Muscle of leg (tissue), 11 donors: ENCODE results near the gene SLC22A31. TPM values are rescaled to one million over a fixed set of nuclear protein-coding genes. Genes with fewer than 3 reads are reported as not detected.
A peak's percentile ranks its signal among the peaks of the same experiment; 100 is the strongest.

Source experiments
- DNase-seq: peaks from one replicate; pipeline ENCODE4 v3.0.0; 2013
- H3K27ac ChIP-seq: one replicate; pipeline ENCODE4 v1.5.1; 2013; ENCODE audit warnings: mild to moderate bottlenecking, low read length, control low read depth
- H3K27me3 ChIP-seq: one replicate; pipeline ENCODE4 v1.6.1; 2013; ENCODE audit warnings: low read length; ENCODE audit not compliant: control insufficient read depth, insufficient read depth
- H3K36me3 ChIP-seq: one replicate; pipeline ENCODE4 v1.6.1; 2013; ENCODE audit warnings: low read length; ENCODE audit not compliant: control insufficient read depth, insufficient read depth
- H3K4me1 ChIP-seq: one replicate; pipeline ENCODE4 v1.6.1; 2013; ENCODE audit warnings: low read length; ENCODE audit not compliant: control insufficient read depth, insufficient read depth
- H3K4me3 ChIP-seq: one replicate; pipeline ENCODE4 v1.5.1; 2013; ENCODE audit warnings: low read length, control low read depth
- H3K9me3 ChIP-seq: replicated peaks from 2 replicates; pipeline ENCODE4 v1.6.1; 2013; ENCODE audit warnings: low read depth, low read length; ENCODE audit not compliant: control insufficient read depth
- WGBS: methylation state at CpG from one replicate; pipeline ENCODE4 v1.1.5; 2013; ENCODE audit warnings: missing lambda C conversion rate; ENCODE audit not compliant: insufficient coverage; 5-methylcytosine and 5-hydroxymethylcytosine counted together
- polyA plus RNA-seq, 8 donors: library from polyadenylated mRNA; unstranded; fragments of 120-200 nt; gene quantifications; one replicate each; pipeline versions ENCODE4 v1.2.1 to v1.2.3, GENCODE V29; 2013; ENCODE audit warnings: inconsistent platforms in 1 of 8, low replicate concordance in 1 of 8; ENCODE audit not compliant: insufficient read length in 8 of 8, insufficient read depth in 1 of 8
- total RNA-seq: library from RNA; stranded (reverse); fragments of 120-200 nt; gene quantifications from one replicate; pipeline ENCODE4 v1.2.4, GENCODE V29; 2013

Gene SLC22A31
- total and polyA plus RNA-seq, 9 donors: 0.70 to 5.5 (median 1.9) TPM; not detected in 1

DNA sequence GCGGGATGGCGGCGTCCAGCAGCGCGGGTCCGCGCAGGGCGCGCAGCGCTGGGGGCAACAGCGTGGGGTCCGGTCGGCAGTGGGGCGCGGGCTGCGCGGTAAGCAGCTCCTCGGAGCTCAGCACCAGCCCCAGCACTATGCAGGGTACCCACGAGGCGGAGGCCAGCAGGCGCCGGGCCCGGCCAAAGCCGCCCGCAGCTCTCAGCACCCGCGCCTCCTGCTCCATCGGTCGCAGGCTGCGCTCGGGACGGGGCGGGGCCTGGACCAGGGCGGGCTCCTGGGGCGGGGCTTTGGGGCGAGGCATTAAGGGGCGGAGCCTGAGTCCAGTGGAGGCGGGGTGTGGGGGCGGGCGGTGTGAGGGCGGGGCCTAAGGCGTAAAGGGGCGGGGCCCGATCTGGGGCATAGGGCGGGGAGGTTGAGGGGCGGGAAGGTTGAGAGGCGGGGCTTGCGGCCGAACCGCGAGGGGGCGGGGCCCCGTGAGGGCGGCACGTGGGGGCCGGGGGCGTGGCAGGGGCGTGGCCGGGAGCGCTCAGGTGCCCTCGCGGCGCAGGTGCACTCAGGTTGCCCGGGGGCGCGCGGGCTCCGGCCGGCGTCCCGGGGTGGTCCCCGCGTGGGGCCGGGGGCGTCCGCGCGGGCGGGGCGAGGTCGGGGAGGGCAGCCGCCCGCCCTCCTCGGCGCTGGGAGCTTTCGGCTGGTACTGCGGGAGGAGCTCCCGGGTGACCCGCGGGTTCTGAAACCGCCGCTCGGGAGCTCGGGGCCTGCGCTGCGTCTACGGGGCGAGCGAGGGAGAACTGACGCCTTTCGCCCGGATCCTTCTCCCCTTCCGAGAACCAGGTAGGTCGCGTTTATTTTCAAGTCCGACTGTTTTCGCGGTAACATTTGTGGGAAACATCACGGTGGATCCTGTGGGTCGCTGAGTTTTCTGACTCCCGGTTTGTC, 1.4 kb upstream of the SLC22A31 start:
- no peaks in the 10 kb centered on the region for H3K36me3 ChIP-seq
- no peak overlapping the region for H3K4me3 ChIP-seq
- peaks cover 54% of the 10 kb centered on the region for H3K27me3 ChIP-seq
- WGBS: under 1% methylated on average over 99 of the region's 111 CpGs
- peaks cover 19% of the 10 kb centered on the region for H3K4me1 ChIP-seq
- H3K27ac ChIP-seq: no peak overlapping the region
- H3K9me3 ChIP-seq: no peaks in the 10 kb centered on the region
- no peak for DNase-seq

DNA sequence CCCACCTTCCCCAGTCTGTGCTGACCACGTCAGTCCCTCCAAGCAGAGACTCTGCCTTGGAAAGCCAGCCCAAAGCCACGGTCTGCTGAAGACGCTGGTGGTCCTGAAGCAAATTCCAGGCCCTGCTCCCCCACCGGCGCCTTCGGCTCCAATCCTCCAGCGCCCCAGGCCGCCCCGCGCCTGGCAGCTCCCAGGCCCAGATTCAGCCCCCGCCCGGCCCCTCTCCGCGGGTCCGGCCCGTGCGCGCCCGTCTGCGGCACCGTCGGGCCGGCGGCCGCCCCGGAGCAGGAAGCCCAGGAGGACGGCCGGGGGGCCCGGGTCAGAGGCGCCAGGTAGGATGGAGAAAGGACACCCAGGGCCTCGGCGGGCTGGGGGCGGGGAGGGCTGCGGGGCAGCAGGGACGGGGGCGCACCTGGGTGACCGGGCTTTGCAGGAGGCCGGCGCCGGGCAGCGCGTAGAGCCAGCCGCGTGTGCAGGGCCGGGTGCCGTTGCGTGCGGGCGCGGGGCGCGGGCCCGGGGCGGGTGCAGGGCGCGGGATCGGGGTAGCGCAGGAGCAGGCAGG, 594 bp upstream of the SLC22A31 start:
- H3K9me3 ChIP-seq: no peaks in the 10 kb centered on the region
- H3K4me1 ChIP-seq: peaks cover 19% of the 10 kb centered on the region
- H3K4me3 ChIP-seq: no peak overlapping the region
- no peak for DNase-seq
- H3K27ac ChIP-seq: no peak overlapping the region
- 1% methylated on average over 58 of the region's 58 CpGs for WGBS
- H3K36me3 ChIP-seq: peaks cover 3% of the 10 kb centered on the region
- H3K27me3 ChIP-seq: peaks cover 54% of the 10 kb centered on the region

DNA sequence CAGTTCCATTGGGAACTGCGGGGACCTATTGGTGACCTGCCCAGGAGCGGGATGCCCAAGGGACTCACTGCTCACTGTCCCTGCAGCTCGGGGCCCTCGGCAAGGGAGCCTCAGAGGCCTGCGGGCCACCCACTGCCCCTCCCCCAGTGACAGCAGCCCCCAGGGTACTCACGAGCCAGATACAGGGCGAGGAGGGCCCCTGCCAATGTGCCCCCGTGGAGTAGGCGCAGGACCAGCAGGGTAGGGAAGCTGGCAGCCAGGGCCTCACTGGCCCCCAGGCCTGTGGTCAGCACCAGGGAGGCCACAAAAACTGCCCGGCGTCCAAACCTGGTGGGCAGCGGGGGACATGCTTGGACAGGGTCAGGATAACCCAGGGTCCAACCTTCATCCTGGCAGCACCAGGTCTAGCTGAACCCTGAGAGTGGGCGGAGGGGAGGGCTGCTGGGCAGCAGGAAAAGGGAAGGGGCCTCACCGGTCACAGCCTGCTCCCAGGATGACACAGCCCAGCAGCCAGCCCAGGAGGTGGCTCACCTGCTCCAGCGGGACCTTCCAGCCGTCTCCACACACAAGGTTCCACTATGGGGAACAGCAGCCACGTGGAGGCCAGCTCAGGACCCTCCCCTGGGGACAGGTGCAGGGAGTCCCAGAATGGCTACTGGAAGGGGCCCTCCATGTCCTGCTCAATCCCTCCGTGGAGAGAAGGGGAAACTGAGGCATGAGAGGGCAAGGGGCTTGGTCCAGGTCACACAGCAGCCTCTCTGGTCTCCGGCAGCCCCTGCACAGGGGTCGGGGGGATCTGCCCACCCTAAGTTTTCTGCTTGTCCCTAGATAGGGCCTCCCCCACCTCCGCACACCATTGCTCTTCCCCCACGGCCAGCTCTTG, 855 bp downstream of the SLC22A31 start:
- WGBS: 67% methylated on average over 20 of the region's 22 CpGs
- H3K27me3 ChIP-seq: peaks cover 49% of the 10 kb centered on the region
- H3K4me3 ChIP-seq: no peak overlapping the region
- H3K9me3 ChIP-seq: no peaks in the 10 kb centered on the region
- H3K36me3 ChIP-seq: peaks cover 16% of the 10 kb centered on the region
- no peak for DNase-seq
- peaks cover 19% of the 10 kb centered on the region for H3K4me1 ChIP-seq
- H3K27ac ChIP-seq: no peak overlapping the region

DNA sequence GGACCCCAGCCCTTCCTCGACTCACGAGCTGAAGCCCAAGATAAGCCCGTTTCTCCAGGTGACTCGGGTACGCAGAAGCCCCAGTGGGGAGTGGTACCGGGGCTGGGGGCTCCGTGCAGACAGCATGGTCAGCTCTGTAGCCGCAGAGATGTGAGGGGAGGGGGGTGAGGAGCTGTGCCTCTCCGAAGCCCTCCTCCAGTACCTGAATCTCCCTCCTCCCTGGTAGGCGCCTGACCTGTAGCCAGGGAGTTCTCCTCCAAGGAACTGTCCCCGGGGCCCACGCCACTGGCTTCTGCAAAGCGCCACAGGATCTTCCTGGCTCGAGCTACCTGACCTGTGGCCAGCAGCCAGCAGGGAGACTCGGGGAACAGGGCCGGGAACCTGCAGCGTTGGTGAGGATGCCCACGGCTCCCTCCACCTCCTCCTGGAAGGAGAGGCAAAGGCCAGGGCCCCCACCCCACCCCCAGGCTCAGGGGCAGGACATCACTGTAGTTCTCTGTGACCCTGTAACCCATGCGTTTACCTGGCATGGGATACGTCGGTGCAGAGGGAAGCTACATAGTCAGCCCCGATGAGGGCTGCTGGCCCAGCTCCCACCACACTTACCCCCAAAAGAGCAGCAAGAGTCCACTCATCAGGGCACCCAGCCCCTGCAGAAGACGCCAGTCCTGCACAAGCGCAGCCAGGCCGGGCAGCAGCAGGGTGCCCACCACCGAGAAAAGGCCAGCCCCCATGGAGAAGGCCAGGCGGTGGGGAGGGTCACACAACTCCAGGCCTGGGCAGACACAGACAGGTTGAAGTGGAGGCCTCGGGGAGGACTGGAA, 1.7 kb downstream of the SLC22A31 start:
- H3K4me3 ChIP-seq: no peak overlapping the region
- no peak for DNase-seq
- 63% methylated on average over 22 of the region's 28 CpGs for WGBS
- no peak overlapping the region for H3K27ac ChIP-seq
- peaks cover 19% of the 10 kb centered on the region for H3K4me1 ChIP-seq
- H3K27me3 ChIP-seq: peaks cover 49% of the 10 kb centered on the region
- H3K36me3 ChIP-seq: peaks cover 24% of the 10 kb centered on the region
- no peaks in the 10 kb centered on the region for H3K9me3 ChIP-seq

DNA sequence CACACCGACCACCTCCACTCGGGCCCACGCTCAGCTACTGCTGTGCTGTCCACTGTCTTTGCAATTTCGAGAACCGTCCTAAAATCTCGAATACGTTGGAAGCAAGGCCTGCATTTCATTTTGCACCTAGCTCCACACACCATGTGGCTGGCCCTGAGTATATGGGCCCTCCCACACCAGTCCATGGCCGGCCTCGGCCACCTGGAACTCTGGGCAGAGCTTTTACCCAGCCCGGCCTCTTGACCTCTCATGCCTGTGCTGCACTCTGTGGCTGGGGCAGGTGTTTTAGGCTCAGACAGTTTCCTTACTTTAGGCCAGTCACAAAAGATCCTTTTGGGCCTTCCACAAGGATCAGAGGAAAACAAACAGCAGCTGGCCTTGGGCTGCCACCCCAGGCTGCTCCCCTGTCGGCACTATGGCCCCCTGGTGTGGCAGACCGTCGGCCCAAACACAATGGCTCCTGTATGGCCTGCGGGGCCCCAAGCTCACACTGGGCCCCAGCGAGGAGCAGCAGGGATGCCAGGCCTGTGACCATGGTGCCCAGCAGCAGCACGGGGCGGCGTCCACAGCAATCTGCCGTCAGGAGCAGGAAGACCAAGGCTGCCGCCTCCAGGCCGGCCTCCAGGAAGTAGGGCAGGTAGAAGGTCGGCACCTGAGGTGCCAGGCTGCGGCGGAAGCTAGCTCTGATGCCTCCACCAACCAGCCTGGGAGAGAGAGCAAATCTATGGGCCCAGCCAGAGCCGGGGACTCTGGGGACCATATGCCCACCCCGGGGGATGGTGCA, 2.5 kb downstream of the SLC22A31 start:
- Histone ChIP-seq H3K4me3 (no peak overlapping the region), H3K27ac (no peak overlapping the region), H3K4me1 (peaks cover 19% of the 10 kb centered on the region), H3K36me3 (peaks cover 28% of the 10 kb centered on the region), H3K9me3 (no peaks in the 10 kb centered on the region), H3K27me3 (peaks cover 44% of the 10 kb centered on the region)
- DNase-seq: no peak
- 64% methylated on average over 26 of the region's 26 CpGs for WGBS

DNA sequence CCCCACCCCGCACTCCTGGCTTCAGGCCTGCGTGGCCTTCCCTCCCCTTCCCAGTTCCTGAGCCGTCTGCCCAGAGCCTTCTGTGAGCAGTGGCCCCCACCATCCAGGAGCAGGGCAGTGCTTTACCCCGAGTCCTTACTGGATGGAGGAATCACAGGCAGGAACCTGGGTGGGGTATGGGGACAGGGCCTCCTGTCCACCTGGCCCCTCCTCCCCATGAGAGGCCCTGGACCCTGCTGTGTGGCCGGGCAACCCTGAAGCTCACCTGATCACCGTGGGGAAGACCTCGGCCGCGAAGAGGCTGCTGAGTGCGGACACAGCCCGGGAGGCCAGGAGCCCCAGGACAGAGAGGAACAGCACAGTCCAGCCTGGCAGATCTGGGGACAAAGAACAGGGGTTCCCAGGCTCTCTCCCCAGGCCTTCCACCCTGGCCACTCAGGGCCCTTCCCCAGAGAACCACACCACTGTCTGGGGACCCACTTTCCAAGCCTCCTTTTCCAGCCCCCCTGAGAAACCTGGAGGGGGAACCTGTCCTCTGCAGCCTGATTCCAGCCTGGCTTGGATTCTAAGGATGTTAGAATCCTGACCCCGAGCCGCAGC, 3.2 kb downstream of the SLC22A31 start:
- no peak for DNase-seq
- Histone ChIP-seq H3K27ac (no peak overlapping the region), H3K27me3 (peaks cover 37% of the 10 kb centered on the region), H3K36me3 (peaks cover 28% of the 10 kb centered on the region), H3K9me3 (no peaks in the 10 kb centered on the region), H3K4me1 (peaks cover 19% of the 10 kb centered on the region), H3K4me3 (no peak overlapping the region)
- 74% methylated on average over 10 of the region's 13 CpGs for WGBS

DNA sequence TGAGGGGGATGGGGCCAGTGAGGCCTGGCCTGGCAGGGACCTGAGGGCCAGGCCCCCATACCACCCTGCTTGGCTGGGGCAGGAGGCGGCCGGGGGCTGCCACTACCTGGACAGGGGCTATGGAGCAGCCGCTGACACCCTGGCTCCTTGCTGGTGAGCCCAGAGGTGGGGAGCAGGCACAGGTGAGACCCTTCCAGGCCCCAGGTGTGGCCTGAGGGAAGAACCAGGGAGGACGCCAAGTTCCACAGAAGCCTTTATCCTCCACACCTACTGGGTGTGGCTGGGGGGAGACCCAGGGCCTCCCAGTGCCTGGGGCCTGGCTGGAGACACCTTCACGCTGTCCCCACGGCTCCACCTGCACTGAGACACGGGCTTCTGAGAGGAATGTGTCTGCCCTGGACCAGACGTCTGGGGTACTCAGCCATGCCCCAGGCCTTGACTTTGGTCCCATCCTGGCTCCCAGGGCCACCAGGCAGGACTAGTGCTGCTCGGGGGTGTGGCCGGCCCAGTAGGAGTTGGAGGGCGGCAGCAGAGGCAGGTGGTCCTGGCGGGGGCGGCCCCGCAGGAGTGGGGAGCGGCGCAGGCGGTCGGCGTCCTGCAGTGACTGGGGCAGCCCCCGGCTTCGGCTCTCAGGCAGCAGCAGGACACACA, 4.7 kb downstream of the SLC22A31 start:
- 79% methylated on average over 19 of the region's 21 CpGs for WGBS
- DNase-seq: no peak
- H3K27ac ChIP-seq: no peak overlapping the region
- peaks cover 31% of the 10 kb centered on the region for H3K27me3 ChIP-seq
- H3K4me3 ChIP-seq: no peak overlapping the region
- H3K4me1 ChIP-seq: peaks cover 17% of the 10 kb centered on the region
- H3K36me3 ChIP-seq: peaks cover 36% of the 10 kb centered on the region
- H3K9me3 ChIP-seq: no peaks in the 10 kb centered on the region

DNA sequence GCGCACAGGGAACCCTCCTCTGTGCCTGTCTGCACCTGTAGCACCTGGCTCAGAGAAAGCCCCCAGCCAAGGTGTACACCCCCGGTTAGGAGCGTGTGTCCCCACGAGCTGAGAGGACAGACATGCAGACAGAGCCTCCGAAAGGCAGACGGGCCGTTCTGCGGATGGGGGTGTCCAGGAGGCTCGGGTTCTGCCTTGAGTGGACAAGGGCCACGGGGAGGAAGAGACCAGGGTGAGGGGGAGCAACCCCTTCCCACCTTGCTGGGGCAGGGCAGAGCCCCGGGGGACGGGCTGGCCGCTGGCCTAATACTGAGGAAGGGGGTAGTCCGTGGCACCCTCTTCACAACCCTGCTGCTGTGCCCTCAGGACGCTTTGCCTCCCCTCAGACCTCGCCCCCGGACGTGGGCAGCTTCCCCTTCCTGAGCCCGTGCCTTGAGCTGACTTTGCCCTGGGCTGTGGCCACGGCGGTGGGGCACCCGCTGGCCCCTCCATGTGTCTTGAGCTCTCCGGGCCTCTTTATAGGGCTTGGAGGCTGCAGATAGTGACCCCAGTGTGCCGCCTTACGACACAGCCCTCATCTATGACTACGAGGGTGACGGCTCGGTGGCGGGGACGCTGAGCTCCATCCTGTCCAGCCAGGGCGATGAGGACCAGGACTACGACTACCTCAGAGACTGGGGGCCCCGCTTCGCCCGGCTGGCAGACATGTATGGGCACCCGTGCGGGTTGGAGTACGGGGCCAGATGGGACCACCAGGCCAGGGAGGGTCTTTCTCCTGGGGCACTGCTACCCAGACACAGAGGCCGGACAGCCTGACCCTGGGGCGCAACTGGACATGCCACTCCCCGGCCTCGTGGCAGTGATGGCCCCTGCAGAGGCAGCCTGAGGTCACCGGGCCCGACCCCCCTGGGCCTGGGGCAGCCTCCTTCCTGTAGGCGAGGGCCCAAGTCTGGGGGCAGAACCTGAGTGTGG, 5.7 kb downstream of the SLC22A31 start:
- Histone ChIP-seq H3K27ac (no peak overlapping the region), H3K36me3 (peaks cover 46% of the 10 kb centered on the region), H3K27me3 (peaks cover 20% of the 10 kb centered on the region), H3K4me1 (peaks cover 7% of the 10 kb centered on the region), H3K4me3 (no peak overlapping the region), H3K9me3 (no peaks in the 10 kb centered on the region)
- DNase-seq: peak; percentile 4
- WGBS: 78% methylated on average over 45 of the region's 45 CpGs
